OCI-LY1 (cell line): ENCODE data around the gene EVA1B.

Source experiments
- H2AFZ ChIP-seq: fragments of 200-600 bp; sonication (generic), shearing (Covaris generic); 2 replicates; pipeline ENCODE4 v1.6.0; 2014; ENCODE audit warnings: antibody characterized with exemption, mild to moderate bottlenecking, low read length
- H3F3A ChIP-seq: fragments of 200-600 bp; sonication (generic), shearing (Covaris generic); 2 replicates; pipeline ENCODE4 v1.6.0; 2014; ENCODE audit warnings: mild to moderate bottlenecking, antibody characterized with exemption, low read length, moderate library complexity; ENCODE audit not compliant: insufficient read depth
- H3K27ac ChIP-seq: fragments of 200-600 bp; sonication (generic); 2 replicates; pipeline ENCODE4 v1.5.1; 2014; ENCODE audit warnings: low read length, mixed run types, mild to moderate bottlenecking, low read depth; ENCODE audit not compliant: poor library complexity, severe bottlenecking
- H3K27me3 ChIP-seq: fragments of 200-600 bp; sonication (generic); 2 replicates; pipeline ENCODE4 v1.6.0; 2014; ENCODE audit warnings: antibody characterized with exemption, mild to moderate bottlenecking, low read length, moderate library complexity; ENCODE audit not compliant: insufficient read depth
- H3K36me3 ChIP-seq: fragments of 200-600 bp; sonication (generic); 2 replicates; pipeline ENCODE4 v1.6.1; 2014; ENCODE audit warnings: mild to moderate bottlenecking, antibody characterized with exemption, low read length, moderate library complexity, mixed read lengths; ENCODE audit not compliant: insufficient read depth
- H3K4me1 ChIP-seq: fragments of 200-600 bp; sonication (generic); 2 replicates; pipeline ENCODE4 v1.5.1; 2014; ENCODE audit warnings: mild to moderate bottlenecking, low read length, moderate library complexity; ENCODE audit not compliant: insufficient read depth, severe bottlenecking
- H3K4me2 ChIP-seq: fragments of 200-600 bp; sonication (generic), shearing (Covaris generic); 2 replicates; pipeline ENCODE4 v1.6.1; 2014; ENCODE audit warnings: low read length
- H3K4me3 ChIP-seq: fragments of 200-600 bp; sonication (generic); 2 replicates; pipeline ENCODE4 v1.5.1; 2014; ENCODE audit warnings: low read length, low read depth, mild to moderate bottlenecking, mixed read lengths; ENCODE audit not compliant: poor library complexity, severe bottlenecking
- H3K79me2 ChIP-seq: fragments of 200-600 bp; shearing (Covaris generic); 2 replicates; pipeline ENCODE4 v1.6.1; 2016; ENCODE audit warnings: mixed run types, low read length, mixed read lengths; ENCODE audit not compliant: insufficient read depth
- H3K9ac ChIP-seq: fragments of 200-600 bp; sonication (generic), shearing (Covaris generic); 2 replicates; pipeline ENCODE4 v1.6.1; 2014; ENCODE audit warnings: mild to moderate bottlenecking, low read length, mixed read lengths
- H3K9me2 ChIP-seq: fragments of 200-600 bp; sonication (generic), shearing (Covaris generic); 2 replicates; pipeline ENCODE4 v1.6.1; 2014; ENCODE audit warnings: low read depth, mild to moderate bottlenecking, low read length, mixed read lengths
- H3K9me3 ChIP-seq: fragments of 200-600 bp; shearing (Covaris generic); 2 replicates; pipeline ENCODE4 v1.6.1; 2014; ENCODE audit warnings: low read length, mixed read lengths
- H4K20me1 ChIP-seq: fragments of 200-600 bp; sonication (generic), shearing (Covaris generic); 2 replicates; pipeline ENCODE4 v1.6.0; 2016; ENCODE audit warnings: mild to moderate bottlenecking, low read length; ENCODE audit not compliant: insufficient read depth
- EZH2 ChIP-seq: fragments of 200-600 bp; sonication (generic), shearing (Covaris generic); IDR thresholded peaks from 2 replicates; pipeline ENCODE4 v1.8.0; 2017; ENCODE audit warnings: borderline replicate concordance, mixed run types, mild to moderate bottlenecking, antibody characterized with exemption, low read length, moderate library complexity, mixed read lengths
- TF ChIP-seq, protein P1 (sequence below): fragments of 200-600 bp; sonication (generic), shearing (Covaris generic); IDR thresholded peaks from 2 replicates; pipeline ENCODE4 v1.5.1; 2017; ENCODE audit warnings: mild to moderate bottlenecking, antibody characterized with exemption, low read length, moderate library complexity, mixed read lengths

The EVA1B gene

DNA sequence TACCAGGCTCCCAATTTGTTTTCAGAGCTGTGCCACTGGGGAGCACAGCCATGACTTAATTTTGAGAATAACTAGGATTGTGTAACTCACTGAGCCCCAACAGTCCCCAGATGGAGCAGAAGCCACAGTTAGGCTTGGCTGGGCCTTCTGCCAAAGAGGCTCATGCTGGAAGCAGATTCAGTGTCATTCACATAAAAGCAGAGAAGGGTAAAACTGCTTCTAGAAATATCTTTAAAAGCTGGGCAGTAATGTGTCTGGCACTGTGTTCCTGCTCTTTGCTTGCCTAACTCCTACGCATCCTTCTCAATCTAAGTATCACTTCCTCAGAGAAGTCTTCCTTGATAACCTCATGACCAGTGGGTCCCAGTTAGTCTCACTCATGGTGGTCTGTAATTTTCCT, 41.9 kb upstream of the EVA1B start:
- 0 out of 2 replicates have a peak, but pooled peaks cover 4% of the 10 kb centered on the region for H3F3A ChIP-seq
- H3K9me2 ChIP-seq = no peaks in the 10 kb centered on the region
- H3K4me3 ChIP-seq = no peak overlapping the region
- H2AFZ ChIP-seq = no peak overlapping the region
- no peaks in the 10 kb centered on the region for H3K9me3 ChIP-seq
- no peak overlapping the region for H3K9ac ChIP-seq
- no peaks in the 10 kb centered on the region for H4K20me1 ChIP-seq
- H3K36me3 ChIP-seq = peaks cover 50% of the 10 kb centered on the region; the same call in 1 of the 2 replicates
- TF ChIP-seq EZH2 = no peak
- TF ChIP-seq, protein P1, sequence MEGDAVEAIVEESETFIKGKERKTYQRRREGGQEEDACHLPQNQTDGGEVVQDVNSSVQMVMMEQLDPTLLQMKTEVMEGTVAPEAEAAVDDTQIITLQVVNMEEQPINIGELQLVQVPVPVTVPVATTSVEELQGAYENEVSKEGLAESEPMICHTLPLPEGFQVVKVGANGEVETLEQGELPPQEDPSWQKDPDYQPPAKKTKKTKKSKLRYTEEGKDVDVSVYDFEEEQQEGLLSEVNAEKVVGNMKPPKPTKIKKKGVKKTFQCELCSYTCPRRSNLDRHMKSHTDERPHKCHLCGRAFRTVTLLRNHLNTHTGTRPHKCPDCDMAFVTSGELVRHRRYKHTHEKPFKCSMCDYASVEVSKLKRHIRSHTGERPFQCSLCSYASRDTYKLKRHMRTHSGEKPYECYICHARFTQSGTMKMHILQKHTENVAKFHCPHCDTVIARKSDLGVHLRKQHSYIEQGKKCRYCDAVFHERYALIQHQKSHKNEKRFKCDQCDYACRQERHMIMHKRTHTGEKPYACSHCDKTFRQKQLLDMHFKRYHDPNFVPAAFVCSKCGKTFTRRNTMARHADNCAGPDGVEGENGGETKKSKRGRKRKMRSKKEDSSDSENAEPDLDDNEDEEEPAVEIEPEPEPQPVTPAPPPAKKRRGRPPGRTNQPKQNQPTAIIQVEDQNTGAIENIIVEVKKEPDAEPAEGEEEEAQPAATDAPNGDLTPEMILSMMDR = no peak
- H3K4me2 ChIP-seq = no peak overlapping the region
- H3K4me1 ChIP-seq = peaks cover 21% of the 10 kb centered on the region
- H3K27me3 ChIP-seq = no peaks in the 10 kb centered on the region
- H3K27ac ChIP-seq = no peak overlapping the region
- peaks cover 12% of the 10 kb centered on the region for H3K79me2 ChIP-seq

DNA sequence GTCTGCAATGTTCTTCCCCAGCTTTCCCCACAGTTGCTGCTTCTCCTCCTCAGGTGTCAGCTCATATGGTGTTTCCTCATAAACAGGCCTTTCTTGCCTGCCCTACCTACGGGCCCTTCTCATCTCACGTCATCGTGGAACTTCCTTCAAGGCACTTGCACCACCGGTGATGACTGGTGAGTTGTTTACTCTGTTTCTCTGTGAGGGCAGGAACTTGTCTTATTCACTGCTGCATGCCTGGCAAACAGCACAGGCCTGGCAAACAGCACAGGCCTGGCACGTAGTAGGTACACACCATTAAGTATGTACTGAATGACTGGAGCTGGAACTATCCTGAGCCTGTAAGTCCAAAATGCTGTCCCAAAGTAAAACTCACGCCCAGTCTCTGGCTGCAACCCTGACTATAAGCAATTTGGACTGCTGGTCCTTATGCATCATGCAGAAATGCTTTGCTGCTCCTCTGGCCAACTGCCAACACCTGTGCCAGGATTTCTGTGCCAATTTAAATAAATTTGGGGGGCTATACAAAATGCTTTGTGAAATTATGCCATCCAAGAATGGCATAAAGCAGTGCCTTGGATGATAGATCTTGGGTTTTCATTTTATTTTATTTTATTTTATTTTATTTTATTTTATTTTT, 36.6 kb upstream of the EVA1B start:
- H3K9me2 ChIP-seq = no peaks in the 10 kb centered on the region
- H3K4me1 ChIP-seq = peaks cover 20% of the 10 kb centered on the region
- no peaks in the 10 kb centered on the region for H3K79me2 ChIP-seq
- H2AFZ ChIP-seq = no peak overlapping the region
- TF ChIP-seq, protein P1 = no peak
- no peak for TF ChIP-seq EZH2
- H4K20me1 ChIP-seq = no peaks in the 10 kb centered on the region
- no peaks in the 10 kb centered on the region for H3F3A ChIP-seq
- H3K27me3 ChIP-seq = no peaks in the 10 kb centered on the region
- H3K4me3 ChIP-seq = no peak overlapping the region
- H3K4me2 ChIP-seq = no peak overlapping the region; the same call in 1 of the 2 replicates
- H3K27ac ChIP-seq = peak overlapping the region; percentile 71
- H3K9me3 ChIP-seq = no peaks in the 10 kb centered on the region
- H3K36me3 ChIP-seq = peaks cover 41% of the 10 kb centered on the region; the same call in 1 of the 2 replicates
- H3K9ac ChIP-seq = no peak overlapping the region; the same call in 1 of the 2 replicates

DNA sequence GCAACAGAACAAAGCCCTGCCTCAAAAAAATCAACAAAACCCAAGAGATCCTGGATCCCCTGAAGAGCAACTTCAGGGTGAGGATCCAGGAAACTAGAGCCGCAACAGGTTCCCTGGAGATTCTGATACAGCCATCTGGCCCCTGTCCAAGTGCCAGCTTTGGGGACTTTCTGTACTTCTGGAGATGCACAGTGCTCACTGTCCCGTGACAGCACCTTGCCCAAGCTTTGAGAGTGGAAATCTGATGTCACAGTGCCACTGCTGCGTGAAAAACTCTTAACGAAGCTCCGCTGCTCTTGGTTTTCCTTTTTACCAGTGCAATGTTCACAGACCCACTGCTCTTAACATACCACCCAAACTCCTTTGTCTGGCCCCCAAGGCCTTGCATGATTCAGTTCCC, 35.9 kb upstream of the EVA1B start:
- peaks cover 48% of the 10 kb centered on the region; the same call in 1 of the 2 replicates for H3K36me3 ChIP-seq

More for the DNA sequence above, 35.9 kb upstream of the EVA1B start:
- no peaks in the 10 kb centered on the region for H3F3A ChIP-seq
- TF ChIP-seq EZH2 = no peak
- TF ChIP-seq, protein P1 = no peak
- H3K27ac ChIP-seq = peak overlapping the region; percentile 71
- no peaks in the 10 kb centered on the region for H4K20me1 ChIP-seq
- H3K79me2 ChIP-seq = no peaks in the 10 kb centered on the region
- H3K4me1 ChIP-seq = peaks cover 20% of the 10 kb centered on the region
- H3K27me3 ChIP-seq = no peaks in the 10 kb centered on the region
- H2AFZ ChIP-seq = no peak overlapping the region
- no peak overlapping the region; the same call in 1 of the 2 replicates for H3K9ac ChIP-seq
- no peaks in the 10 kb centered on the region for H3K9me3 ChIP-seq
- no peaks in the 10 kb centered on the region for H3K9me2 ChIP-seq
- H3K4me3 ChIP-seq = no peak overlapping the region
- H3K4me2 ChIP-seq = no peak overlapping the region; the same call in 1 of the 2 replicates
